GM18861 (cell line): ENCODE data around the gene RBX1.
"Not testable (repeated sequence)": the region's sequence is repeated elsewhere in the genome, so short reads cannot be mapped to it uniquely, and the experiment has no call there.

Experiments
- ATAC-seq: cut with Tn5 transposase; IDR thresholded peaks from one replicate; pipeline ENCODE4 v1.9.1; 2021; ENCODE audit not compliant: unreplicated experiment

RBX1 gene

GRCh38 chr22:40967111-40967760 lies 16.1 kb downstream of the RBX1 start:
- ATAC-seq, result no peak

- ATAC-seq, result no peak
Observed at GRCh38 chr22:40972587-40972986, 21.4 kb downstream of the RBX1 start.

GRCh38 chr22:40973144-40973543 lies 22.0 kb downstream of the RBX1 start:
- no peak for ATAC-seq

DNA sequence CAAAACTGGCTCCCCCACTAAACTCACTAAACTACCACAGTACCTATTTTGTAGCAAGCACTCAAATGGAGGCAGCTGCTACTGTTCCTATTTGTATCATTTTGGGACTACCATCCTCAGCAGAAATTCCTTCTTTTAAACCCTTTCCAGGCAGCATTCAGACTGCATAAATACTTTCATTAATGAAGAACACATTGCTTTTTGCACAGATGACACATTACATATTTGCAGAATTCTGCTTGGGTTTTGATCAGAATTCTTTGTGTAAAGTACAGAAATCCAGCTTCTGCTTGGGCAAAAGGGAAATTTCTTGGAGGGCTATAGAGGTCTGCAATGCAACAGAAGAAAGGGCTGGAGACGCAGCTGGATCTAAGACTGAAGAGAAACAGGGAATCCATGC lies 24.2 kb downstream of the RBX1 start:
- ATAC-seq, result no peak

- no peak for ATAC-seq
Observed at GRCh38 chr22:40976866-40977700, 25.9 kb downstream of the RBX1 start.

GRCh38 chr22:40979198-40979597 lies 28.0 kb downstream of the RBX1 start:
- no peak for ATAC-seq

DNA sequence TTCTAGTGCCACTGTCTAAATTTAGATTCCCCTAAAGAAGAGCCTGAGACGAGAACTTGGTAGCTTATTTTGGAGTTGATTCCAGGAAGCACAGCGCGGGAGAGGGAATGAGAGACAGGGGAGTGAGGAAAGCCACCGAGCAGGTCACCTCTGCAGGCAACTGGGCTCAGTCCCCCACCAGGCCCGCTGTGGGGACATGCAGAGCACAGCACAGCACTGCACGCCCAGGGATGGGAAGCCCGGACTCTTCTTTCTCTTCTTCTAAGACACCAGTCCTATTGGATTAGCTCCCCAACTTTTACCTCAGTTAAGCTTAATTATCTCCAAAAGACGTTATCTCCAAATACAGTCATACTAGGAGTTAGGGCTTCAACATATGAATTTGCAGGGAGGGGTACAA lies 28.7 kb downstream of the RBX1 start:
- ATAC-seq, result no peak

GRCh38 chr22:40982482-40983385 lies 31.6 kb downstream of the RBX1 start:
- ATAC-seq, result no peak

DNA sequence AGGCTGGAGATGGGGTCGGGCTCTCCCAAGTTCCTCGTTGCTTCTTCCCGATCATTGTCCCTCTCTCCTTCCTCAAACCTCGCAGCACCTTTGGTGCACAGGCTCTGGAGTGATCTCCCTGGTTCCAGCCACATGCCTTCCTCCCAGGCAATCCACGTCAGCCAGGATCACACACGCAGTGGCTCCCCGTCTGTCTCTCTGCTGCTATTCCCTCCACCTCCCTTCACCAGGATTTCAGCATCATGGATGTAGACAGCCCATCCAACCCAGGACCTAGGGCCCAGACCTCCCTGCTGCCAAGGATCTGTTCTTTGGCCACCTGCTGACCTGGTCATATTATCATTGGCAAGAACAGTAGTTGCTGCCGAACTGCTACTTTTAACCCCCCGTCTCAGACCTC lies 40.1 kb downstream of the RBX1 start:
- ATAC-seq, result no peak

GRCh38 chr22:40995821-40996220 lies 44.6 kb downstream of the RBX1 start:
- no peak for ATAC-seq

- no peak for ATAC-seq
Observed at GRCh38 chr22:40997520-40997919, 46.3 kb downstream of the RBX1 start.

DNA sequence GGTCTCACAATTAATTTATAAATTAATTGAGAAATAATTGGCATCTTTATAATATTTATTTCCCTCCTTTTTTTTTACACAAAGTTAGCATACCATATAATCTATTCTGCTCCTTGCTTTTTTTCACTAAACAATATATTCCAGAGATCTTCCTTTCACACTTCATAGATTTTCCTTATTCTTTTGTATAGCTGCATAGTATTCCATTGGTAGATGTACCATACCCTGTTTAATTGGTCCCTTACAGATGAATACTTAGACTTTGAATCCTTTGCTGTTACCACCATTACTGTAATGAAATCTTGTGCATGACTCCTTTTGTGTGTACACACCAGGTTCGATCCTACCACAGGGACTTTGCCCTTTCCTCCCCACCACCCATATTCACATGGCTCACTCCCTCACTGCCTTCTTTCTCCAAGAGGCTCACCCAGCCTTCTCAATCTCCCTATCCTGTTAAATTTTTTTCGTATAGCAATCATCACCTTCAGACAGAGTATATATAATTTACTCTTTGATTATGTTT lies 48.9 kb downstream of the RBX1 start:
- no peak for ATAC-seq

DNA sequence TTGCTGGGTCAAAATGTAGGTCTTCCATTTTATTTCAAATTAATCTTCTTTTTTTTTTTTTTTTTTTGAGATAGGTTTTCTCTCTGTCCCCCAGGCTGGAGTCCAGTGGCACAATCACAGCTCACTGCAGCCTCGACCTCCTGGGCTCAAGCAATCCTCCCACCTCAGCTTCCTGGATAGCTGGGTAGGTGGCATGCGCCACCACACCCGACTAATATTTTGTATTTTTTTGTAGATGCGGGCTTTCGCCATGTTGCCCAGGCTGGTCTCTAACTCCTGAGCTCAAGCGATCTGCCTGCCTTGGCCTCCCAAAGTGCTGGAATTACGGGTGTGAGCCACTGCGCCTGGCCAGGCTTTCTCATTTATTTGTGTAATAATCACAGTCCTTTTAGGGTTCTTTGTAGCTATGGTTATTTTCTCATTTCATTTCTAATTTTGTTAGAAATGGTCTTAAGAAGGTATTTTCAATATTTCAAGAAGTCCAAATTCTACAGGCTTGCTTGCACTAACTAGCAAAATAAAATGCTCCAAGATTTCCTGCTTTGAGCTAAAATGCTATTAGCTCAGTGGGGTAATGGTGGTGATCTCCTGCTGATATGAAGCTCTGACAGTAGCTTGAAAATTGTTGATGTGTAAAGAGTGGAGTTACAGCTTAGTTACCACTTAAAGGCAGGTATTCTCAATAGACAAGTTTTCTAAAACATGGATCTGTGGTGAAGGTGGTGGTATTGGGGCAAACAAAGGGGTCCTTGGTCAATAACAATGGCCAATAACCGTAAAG lies 50.0 kb downstream of the RBX1 start:
- no peak for ATAC-seq

DNA sequence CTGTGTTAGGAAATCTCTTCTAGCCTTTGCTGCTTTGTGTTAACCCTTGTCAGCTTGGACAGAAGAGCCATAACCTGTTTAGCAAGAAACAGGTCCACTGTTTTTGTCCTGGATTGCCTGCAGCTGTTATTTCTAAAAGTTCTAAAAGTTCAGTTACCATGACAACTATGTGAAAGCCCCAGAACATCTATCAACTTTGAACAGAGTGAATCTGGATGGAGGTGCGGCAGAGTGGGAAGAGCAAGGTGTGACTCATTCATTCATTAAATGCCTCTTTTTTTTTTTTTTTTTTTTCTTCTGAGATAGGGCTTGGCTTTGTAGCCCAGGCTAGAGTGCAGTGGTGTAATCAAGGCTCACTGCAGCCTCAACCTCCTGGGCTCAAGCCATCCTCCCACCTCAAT lies 50.5 kb downstream of the RBX1 start:
- ATAC-seq, result no peak

DNA sequence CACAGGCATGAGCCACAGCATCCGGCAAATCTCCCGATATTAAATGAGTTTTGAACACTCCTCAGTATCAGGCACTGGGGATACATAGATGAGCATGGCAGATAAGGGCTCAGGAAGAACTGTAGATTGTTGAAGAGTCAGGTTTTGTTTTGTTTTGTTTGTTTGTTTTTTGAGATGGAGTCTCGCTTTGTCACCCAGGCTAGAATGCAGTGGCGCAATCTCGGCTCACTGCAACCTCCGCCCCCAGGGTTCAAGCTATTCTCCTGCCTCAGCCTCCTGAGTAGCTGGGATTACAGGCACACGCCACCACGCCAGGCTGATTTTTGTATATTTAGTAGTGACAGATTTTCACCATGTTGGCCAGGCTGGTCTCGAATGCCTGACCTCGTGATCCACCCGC lies 51.2 kb downstream of the RBX1 start:
- not testable (repeated sequence) for ATAC-seq

DNA sequence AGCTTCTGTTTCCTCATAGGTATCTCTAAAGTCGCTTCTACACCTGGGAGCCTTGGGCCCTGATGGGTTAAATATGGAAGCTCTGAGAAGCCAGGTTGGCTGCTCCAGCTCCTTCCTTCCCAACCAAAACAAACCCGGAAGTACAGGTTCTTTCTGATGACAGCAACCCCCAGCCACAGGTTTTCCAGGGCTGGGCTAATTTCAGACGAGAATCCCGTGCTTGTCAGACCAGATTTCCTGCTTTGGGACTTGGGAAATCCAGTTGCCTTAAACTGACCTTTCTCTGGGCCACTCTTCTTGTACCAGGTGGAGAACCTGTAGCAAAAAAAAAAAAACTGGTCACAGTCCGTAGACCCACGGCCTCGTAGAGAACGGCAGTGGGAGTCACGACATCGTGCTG lies 51.9 kb downstream of the RBX1 start:
- no peak for ATAC-seq

DNA sequence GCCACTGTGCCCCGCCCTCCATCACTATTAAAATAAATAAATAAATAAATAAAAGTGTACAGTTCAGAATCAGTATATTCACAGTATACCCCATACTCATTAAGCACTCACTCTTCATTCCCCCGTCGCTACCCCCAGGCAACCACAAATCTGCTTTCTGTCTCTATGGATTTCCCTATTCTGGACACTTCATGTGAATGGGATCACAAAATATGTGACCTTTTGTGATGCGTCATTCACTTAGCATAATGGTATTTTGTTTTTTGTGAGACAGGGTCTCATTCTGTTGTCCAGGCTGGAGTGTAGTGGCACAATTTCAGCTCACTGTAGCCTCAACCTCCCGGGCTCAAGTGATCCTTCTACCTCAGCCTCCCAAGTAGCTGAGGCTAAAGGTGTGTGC lies 52.8 kb downstream of the RBX1 start:
- no peak for ATAC-seq

DNA sequence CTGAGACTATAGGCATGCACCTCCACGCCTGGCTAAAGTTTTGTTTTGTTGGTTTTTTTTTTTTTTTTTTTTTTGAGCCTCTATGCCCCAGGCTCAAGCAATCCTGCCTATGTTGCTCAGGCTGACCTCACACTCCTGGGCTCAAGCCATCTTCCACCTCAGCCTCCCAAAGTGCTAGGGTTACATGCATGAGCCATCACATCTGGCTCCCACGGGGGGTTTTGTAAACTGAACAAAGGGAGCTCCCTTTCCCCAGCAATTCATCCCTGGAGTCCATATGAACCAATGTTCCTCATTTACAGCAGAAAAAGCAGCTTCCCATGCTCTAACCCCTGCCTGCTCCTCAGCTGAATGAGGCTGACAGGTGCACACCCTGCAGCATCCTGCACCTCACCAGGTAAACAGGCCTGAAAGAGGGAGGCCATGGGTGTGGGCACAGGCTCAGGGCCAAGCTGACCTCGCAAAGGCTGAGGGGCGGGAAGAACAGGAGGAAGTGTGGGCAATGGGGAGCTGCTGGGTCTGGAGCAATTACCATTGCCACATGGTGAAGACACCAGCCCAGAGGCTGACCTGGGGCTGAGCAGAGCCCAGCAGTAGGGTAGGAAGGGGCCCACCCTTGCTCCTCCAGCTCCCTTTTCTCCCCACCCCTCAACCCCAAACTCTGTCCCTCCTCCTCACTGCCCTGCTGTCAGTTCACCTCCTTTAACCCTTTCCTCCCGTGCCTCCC lies 58.2 kb downstream of the RBX1 start:
- no peak for ATAC-seq

- ATAC-seq, result no peak
Observed at GRCh38 chr22:41015003-41015402, 63.8 kb downstream of the RBX1 start.

DNA sequence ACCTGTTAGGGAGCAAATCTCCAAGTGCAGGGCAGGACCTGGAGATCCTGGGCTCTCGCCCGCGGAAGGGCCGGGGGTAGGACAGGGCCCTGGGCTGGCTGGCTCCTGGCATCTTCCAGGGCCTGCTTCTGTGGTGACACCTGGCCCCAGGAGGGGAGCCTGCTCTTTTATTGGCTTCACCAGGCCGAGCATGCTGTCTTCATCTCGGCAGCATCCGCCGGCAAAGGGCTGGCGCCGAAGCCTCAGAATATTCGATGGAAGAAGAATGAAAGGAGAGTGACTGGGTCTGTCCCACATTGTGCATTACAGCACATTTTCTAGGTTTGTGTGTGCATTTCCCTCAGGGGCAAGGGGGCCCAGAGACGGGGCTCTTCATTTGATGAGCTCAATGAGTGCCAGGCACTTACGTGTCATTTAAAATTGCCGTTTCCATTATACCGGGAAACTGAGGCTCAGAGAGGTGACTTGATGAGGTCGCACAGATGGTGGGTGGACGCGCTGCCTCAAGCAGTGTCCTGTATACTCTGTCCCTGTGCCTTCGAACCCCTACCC lies 70.0 kb downstream of the RBX1 start:
- no peak for ATAC-seq
